GM06990 (cell line): ENCODE results near the gene PFKFB3.

Experiments used
- DNase-seq: peaks from one replicate; pipeline ENCODE4 v3.0.0-alpha.2; 2011; ENCODE audit not compliant: insufficient read length; ENCODE audit errors: extremely low read depth
- H3K27me3 ChIP-seq: replicated peaks from 2 replicates; pipeline ENCODE4 v1.6.0; 2011; ENCODE audit warnings: low read length; ENCODE audit not compliant: control insufficient read depth, insufficient read depth
- H3K36me3 ChIP-seq: 2 replicates; pipeline ENCODE4 v1.5.1; 2011; ENCODE audit warnings: low read length; ENCODE audit not compliant: control insufficient read depth, insufficient read depth
- H3K4me3 ChIP-seq: replicated peaks from 2 replicates; pipeline ENCODE4 v1.5.1; 2011; ENCODE audit warnings: low read depth, mild to moderate bottlenecking, control low read depth, low read length
- TF ChIP-seq, protein P1 (sequence below): IDR thresholded peaks from 2 replicates; pipeline ENCODE4 v1.5.1; 2011; ENCODE audit warnings: low read length, control low read depth, mild to moderate bottlenecking, inconsistent platforms; ENCODE audit not compliant: insufficient read depth, poor library complexity, severe bottlenecking

PFKFB3 gene

DNA sequence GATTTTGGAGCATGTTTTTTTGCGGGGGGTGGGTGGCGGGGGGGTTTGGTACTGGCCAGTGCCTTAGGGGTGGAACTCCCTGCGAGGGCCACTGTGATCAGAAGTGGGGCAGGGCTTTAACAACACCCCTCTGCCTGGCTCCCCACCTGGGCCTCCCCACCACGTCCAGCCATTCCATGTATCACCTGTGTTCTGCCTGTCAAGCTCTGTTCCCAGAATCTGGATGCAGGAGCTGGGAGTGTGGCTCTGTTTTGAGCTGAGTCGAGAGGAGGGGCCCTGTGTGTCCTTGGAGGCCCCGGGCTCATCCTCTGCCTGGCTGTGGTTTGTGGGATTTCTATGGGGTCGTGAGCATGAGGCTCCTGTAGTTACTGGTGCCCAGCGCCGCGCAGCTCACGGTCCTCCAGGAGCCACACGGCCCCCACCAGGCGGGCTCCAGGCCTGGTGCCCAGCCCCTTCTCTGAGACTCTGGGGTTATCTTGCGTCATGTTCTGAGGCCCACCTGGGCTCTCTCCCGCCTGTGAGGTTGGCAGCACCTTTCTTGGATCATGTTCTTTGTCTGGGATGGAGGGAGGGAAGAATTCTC is 29.6 kb downstream of the PFKFB3 start:
- H3K4me3 ChIP-seq, result no peak overlapping the region
- no peak for DNase-seq
- no peaks in the 10 kb centered on the region; the same call in none of the 2 replicates for H3K36me3 ChIP-seq
- H3K27me3 ChIP-seq, result no peaks in the 10 kb centered on the region
- TF ChIP-seq, protein P1, sequence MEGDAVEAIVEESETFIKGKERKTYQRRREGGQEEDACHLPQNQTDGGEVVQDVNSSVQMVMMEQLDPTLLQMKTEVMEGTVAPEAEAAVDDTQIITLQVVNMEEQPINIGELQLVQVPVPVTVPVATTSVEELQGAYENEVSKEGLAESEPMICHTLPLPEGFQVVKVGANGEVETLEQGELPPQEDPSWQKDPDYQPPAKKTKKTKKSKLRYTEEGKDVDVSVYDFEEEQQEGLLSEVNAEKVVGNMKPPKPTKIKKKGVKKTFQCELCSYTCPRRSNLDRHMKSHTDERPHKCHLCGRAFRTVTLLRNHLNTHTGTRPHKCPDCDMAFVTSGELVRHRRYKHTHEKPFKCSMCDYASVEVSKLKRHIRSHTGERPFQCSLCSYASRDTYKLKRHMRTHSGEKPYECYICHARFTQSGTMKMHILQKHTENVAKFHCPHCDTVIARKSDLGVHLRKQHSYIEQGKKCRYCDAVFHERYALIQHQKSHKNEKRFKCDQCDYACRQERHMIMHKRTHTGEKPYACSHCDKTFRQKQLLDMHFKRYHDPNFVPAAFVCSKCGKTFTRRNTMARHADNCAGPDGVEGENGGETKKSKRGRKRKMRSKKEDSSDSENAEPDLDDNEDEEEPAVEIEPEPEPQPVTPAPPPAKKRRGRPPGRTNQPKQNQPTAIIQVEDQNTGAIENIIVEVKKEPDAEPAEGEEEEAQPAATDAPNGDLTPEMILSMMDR, result no peak

DNA sequence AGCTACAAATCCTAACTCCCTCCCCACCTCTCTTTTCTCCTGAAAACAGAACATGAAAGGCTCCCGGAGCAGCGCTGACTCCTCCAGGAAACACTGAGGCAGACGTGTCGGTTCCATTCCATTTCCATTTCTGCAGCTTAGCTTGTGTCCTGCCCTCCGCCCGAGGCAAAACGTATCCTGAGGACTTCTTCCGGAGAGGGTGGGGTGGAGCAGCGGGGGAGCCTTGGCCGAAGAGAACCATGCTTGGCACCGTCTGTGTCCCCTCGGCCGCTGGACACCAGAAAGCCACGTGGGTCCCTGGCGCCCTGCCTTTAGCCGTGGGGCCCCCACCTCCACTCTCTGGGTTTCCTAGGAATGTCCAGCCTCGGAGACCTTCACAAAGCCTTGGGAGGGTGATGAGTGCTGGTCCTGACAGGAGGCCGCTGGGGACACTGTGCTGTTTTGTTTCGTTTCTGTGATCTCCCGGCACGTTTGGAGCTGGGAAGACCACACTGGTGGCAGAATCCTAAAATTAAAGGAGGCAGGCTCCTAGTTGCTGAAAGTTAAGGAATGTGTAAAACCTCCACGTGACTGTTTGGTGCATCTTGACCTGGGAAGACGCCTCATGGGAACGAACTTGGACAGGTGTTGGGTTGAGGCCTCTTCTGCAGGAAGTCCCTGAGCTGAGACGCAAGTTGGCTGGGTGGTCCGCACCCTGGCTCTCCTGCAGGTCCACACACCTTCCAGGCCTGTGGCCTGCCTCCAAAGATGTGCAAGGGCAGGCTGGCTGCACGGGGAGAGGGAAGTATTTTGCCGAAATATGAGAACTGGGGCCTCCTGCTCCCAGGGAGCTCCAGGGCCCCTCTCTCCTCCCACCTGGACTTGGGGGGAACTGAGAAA is 30.4 kb downstream of the PFKFB3 start:
- TF ChIP-seq, protein P1, result no peak
- DNase-seq, result no peak
- no peaks in the 10 kb centered on the region; the same call in 1 of the 2 replicates for H3K36me3 ChIP-seq
- no peaks in the 10 kb centered on the region for H3K27me3 ChIP-seq
- H3K4me3 ChIP-seq, result no peak overlapping the region

DNA sequence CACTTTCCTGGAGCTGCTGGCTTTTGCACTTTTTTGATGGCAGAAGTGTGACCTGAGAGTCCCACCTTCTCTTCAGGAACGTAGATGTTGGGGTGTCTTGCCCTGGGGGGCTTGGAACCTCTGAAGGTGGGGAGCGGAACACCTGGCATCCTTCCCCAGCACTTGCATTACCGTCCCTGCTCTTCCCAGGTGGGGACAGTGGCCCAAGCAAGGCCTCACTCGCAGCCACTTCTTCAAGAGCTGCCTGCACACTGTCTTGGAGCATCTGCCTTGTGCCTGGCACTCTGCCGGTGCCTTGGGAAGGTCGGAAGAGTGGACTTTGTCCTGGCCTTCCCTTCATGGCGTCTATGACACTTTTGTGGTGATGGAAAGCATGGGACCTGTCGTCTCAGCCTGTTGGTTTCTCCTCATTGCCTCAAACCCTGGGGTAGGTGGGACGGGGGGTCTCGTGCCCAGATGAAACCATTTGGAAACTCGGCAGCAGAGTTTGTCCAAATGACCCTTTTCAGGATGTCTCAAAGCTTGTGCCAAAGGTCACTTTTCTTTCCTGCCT is 31.1 kb downstream of the PFKFB3 start:
- TF ChIP-seq, protein P1, result no peak
- Histone ChIP-seq H3K27me3 (no peaks in the 10 kb centered on the region), H3K36me3 (no peaks in the 10 kb centered on the region; the same call in 1 of the 2 replicates), H3K4me3 (no peak overlapping the region)
- DNase-seq, result no peak

DNA sequence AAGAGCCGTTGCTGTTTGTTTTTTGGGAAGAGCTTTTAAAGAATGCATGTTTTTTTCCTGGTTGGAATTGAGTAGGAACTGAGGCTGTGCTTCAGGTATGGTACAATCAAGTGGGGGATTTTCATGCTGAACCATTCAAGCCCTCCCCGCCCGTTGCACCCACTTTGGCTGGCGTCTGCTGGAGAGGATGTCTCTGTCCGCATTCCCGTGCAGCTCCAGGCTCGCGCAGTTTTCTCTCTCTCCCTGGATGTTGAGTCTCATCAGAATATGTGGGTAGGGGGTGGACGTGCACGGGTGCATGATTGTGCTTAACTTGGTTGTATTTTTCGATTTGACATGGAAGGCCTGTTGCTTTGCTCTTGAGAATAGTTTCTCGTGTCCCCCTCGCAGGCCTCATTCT is 31.6 kb downstream of the PFKFB3 start:
- TF ChIP-seq, protein P1, result no peak
- no peaks in the 10 kb centered on the region; the same call in 1 of the 2 replicates for H3K36me3 ChIP-seq
- H3K4me3 ChIP-seq, result no peak overlapping the region
- no peak for DNase-seq
- H3K27me3 ChIP-seq, result no peaks in the 10 kb centered on the region

DNA sequence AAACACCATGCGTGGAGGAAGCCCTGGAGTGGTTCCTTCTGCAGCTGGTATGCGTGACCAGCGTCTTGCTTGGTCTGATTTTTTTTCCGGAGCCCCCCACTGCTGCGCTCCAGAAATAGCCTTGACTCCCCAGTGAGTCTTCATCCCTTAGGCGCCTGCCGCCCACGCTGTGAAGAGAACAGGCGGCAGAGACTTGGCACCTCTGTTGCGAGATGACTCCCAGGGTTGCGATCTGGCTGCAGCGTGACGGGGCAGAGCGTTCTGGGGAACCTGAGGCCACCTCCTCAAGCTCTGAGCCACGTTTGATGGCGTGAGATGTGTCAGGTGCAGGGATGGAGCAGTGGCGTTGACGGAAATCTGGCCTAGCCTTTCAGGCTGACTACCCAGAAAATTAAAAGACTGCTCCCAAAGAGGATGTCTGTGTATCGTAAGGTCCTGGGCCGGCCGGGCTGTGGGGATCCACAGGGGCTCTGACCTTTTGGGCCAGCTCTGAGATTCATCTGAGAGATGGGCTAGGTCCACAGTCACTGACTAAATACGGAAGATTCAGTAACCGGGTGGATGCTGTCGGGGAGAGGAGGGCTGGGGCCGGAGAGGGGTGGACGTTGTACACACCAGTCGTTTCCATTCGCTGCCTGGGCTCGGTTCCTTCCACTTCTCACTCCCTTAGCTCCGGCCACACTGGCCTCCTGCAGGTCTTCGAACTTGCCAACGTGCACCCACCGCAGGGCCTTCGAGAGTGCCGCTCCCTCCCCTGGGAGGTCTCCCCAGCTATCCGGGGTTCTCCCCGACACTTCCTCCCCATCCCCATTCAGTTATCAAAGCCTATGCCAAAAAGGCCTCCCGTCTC is 33.8 kb downstream of the PFKFB3 start:
- TF ChIP-seq, protein P1, result no peak
- H3K27me3 ChIP-seq, result no peaks in the 10 kb centered on the region
- H3K4me3 ChIP-seq, result no peak overlapping the region
- no peaks in the 10 kb centered on the region; the same call in 1 of the 2 replicates for H3K36me3 ChIP-seq
- DNase-seq, result no peak
